Panc1 (cell line): Measurements from ENCODE around the gene ACAT2.

ENCODE experiments used
- POLR2AphosphoS5 ChIP-seq: IDR thresholded peaks from 2 replicates; pipeline ENCODE4 v1.6.1; 2012; ENCODE audit warnings: mild to moderate bottlenecking, low read depth, low read length, moderate library complexity
- TF ChIP-seq, protein P1 (sequence below), 2 experiments: IDR thresholded peaks; 2 replicates each; pipeline ENCODE4 v1.6.1; 2011 to 2012; ENCODE audit warnings: low read depth in 2 of 2, control low read depth in 1 of 2, low read length in 1 of 2, mild to moderate bottlenecking in 1 of 2, moderate library complexity in 1 of 2; ENCODE audit not compliant: insufficient read depth in 1 of 2
- TF ChIP-seq, protein P2 (sequence below): fragments of 450-650 bp; IDR thresholded peaks from 2 replicates; pipeline ENCODE4 v1.5.1; 2017; ENCODE audit warnings: mild to moderate bottlenecking

DNA sequence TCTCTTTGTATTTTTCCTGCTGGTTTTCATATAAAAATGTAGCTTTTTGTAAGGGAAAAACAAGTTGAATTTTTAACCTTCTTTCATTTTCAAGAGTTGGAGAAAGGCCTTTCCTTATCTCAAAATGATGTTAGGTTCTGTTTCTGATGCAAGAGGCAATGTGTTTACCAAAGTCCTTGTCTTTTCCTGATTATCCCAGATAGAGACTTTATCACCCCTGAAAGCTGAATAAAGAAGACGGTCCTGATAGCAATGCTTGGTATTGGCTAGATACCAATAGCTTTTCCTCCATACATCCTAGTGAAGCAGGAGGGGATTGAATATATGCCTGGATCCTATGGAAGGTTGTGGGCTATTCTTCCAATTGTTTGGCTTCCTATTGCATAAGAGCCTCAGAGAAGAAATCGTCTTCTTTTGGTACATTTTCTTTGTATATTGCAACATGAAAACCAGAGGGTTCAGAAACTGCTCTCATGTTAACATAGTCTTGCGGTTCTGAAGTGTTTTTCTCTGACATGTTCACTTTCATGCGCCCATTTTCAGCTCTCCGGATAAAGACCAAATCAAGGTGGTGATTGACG is 43.7 kb downstream of the ACAT2 start:
- TF ChIP-seq, protein P1, sequence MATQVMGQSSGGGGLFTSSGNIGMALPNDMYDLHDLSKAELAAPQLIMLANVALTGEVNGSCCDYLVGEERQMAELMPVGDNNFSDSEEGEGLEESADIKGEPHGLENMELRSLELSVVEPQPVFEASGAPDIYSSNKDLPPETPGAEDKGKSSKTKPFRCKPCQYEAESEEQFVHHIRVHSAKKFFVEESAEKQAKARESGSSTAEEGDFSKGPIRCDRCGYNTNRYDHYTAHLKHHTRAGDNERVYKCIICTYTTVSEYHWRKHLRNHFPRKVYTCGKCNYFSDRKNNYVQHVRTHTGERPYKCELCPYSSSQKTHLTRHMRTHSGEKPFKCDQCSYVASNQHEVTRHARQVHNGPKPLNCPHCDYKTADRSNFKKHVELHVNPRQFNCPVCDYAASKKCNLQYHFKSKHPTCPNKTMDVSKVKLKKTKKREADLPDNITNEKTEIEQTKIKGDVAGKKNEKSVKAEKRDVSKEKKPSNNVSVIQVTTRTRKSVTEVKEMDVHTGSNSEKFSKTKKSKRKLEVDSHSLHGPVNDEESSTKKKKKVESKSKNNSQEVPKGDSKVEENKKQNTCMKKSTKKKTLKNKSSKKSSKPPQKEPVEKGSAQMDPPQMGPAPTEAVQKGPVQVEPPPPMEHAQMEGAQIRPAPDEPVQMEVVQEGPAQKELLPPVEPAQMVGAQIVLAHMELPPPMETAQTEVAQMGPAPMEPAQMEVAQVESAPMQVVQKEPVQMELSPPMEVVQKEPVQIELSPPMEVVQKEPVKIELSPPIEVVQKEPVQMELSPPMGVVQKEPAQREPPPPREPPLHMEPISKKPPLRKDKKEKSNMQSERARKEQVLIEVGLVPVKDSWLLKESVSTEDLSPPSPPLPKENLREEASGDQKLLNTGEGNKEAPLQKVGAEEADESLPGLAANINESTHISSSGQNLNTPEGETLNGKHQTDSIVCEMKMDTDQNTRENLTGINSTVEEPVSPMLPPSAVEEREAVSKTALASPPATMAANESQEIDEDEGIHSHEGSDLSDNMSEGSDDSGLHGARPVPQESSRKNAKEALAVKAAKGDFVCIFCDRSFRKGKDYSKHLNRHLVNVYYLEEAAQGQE (IDR thresholded peaks at IDR 0.05; ENCODE audit: insufficient read depth in 1 of 2, low read depth in 2 of 2, low read length in 1 of 2) = no peak
- TF ChIP-seq POLR2AphosphoS5 = no peak
- TF ChIP-seq, protein P2, sequence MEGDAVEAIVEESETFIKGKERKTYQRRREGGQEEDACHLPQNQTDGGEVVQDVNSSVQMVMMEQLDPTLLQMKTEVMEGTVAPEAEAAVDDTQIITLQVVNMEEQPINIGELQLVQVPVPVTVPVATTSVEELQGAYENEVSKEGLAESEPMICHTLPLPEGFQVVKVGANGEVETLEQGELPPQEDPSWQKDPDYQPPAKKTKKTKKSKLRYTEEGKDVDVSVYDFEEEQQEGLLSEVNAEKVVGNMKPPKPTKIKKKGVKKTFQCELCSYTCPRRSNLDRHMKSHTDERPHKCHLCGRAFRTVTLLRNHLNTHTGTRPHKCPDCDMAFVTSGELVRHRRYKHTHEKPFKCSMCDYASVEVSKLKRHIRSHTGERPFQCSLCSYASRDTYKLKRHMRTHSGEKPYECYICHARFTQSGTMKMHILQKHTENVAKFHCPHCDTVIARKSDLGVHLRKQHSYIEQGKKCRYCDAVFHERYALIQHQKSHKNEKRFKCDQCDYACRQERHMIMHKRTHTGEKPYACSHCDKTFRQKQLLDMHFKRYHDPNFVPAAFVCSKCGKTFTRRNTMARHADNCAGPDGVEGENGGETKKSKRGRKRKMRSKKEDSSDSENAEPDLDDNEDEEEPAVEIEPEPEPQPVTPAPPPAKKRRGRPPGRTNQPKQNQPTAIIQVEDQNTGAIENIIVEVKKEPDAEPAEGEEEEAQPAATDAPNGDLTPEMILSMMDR = no peak
